ENCODE measurements around the gene GRK7. TPM values are rescaled to one million over a fixed set of nuclear protein-coding genes. Genes with fewer than 3 reads are reported as not detected.

Gene GRK7
- total and polyA plus RNA-seq, 2 donors (not counting 3 experiments of a cell fraction or from before 2014, with no cell fraction given): not detected

- Histone ChIP-seq H3K27ac (ENCODE audit: insufficient read depth, low read depth, low read length) (no peak overlapping the region), H3K4me2 (ENCODE audit: insufficient read depth, low read length) (no peak overlapping the region), H3K9ac (replicated peaks; ENCODE audit: extremely low read depth, insufficient read depth, low read length) (no peak overlapping the region), H3K9me3 (replicated peaks; ENCODE audit: control insufficient read depth, insufficient read depth, low read length) (no peaks in the 10 kb centered on the region), H3K4me1 (ENCODE audit: control insufficient read depth, extremely low read depth, insufficient read depth, low read length) (no peaks in the 10 kb centered on the region), H3K79me2 (ENCODE audit: control insufficient read depth, insufficient read depth, low read length) (no peaks in the 10 kb centered on the region), H3K36me3 (ENCODE audit: control insufficient read depth in 2 of 2, extremely low read depth in 1 of 2, insufficient read depth in 2 of 2, low read length in 2 of 2) (no peaks in the 10 kb centered on the region), H4K20me1 (replicated peaks; ENCODE audit: control insufficient read depth, extremely low read depth, insufficient read depth, low read length) (no peaks in the 10 kb centered on the region), H2AFZ (ENCODE audit: low read depth, low read length) (no peak overlapping the region), H3K4me3 (replicated peaks in 1 of 3; ENCODE audit: insufficient read depth in 1 of 3, low read depth in 1 of 3, low read length in 3 of 3) (no peak overlapping the region), H3K9me1 (replicated peaks; ENCODE audit: control insufficient read depth, extremely low read depth, insufficient read depth, low read length) (no peaks in the 10 kb centered on the region), H3K27me3 (ENCODE audit: control insufficient read depth in 2 of 2, insufficient read depth in 2 of 2, low read length in 2 of 2) (no peaks in the 10 kb centered on the region)
- dilution Hi-C loops (cut with MboI; ENCODE audit: extremely low pct_ligation_motif_present, low sequenced_read_pairs) (no loop called here), intact Hi-C loops (cut with micrococcal nuclease) (no loop called here)
- DNase-seq (ENCODE audit: low read depth, low spot score) (no peak), FAIRE-seq (no peak)
- TF ChIP-seq, protein P1, sequence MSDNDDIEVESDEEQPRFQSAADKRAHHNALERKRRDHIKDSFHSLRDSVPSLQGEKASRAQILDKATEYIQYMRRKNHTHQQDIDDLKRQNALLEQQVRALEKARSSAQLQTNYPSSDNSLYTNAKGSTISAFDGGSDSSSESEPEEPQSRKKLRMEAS (IDR thresholded peaks at IDR 0.05; ENCODE audit: insufficient read depth, insufficient read length): no peak
- no peak for TF ChIP-seq EZH2 (IDR thresholded peaks at IDR 0.05; ENCODE audit: borderline replicate concordance, low read depth, low read length, severe bottlenecking)
- TF ChIP-seq JUN (IDR thresholded peaks at IDR 0.05; ENCODE audit: borderline replicate concordance, insufficient read depth, insufficient read length, low read depth): no peak
- no peak for TF ChIP-seq POLR2A (IDR thresholded peaks at IDR 0.05; ENCODE audit: low read depth, low read length)
- no peak for TF ChIP-seq FOS (IDR thresholded peaks at IDR 0.05; ENCODE audit: borderline replicate concordance, insufficient read depth, low read length)
- no peak for TF ChIP-seq POLR2AphosphoS5 (IDR thresholded peaks at IDR 0.05; ENCODE audit: insufficient read depth, low read depth, low read length)
- no peak for TF ChIP-seq CTCF (IDR thresholded peaks at IDR 0.05; ENCODE audit: extremely low read depth in 1 of 2, insufficient read depth in 1 of 2, low read depth in 1 of 2, low read length in 2 of 2)
- TF ChIP-seq MYC (IDR thresholded peaks at IDR 0.05; ENCODE audit: low read depth, low read length): no peak
- BruUV-seq (replicated peaks): no TSS peak
- POLR2A ChIA-PET: no interaction called here
- CTCF ChIA-PET: interaction anchor here (1.2 kb wide), 1 partner anchor 77 kb away, joined by 4 read pairs; no protein-coding TSS in a partner anchor
Measured at GRCh38 chr3:141722081-141722480, 41.1 kb upstream of the GRK7 start.

Data from endothelial cell of umbilical vein (primary cell).